HG02885 (cell line): ENCODE data around the gene HIP1R.

Experiments used
- ATAC-seq: cut with Tn5 transposase; IDR thresholded peaks from one replicate; pipeline ENCODE4 v1.9.1; 2021; ENCODE audit warnings: mild to moderate bottlenecking; ENCODE audit not compliant: unreplicated experiment, poor library complexity

Gene HIP1R

DNA sequence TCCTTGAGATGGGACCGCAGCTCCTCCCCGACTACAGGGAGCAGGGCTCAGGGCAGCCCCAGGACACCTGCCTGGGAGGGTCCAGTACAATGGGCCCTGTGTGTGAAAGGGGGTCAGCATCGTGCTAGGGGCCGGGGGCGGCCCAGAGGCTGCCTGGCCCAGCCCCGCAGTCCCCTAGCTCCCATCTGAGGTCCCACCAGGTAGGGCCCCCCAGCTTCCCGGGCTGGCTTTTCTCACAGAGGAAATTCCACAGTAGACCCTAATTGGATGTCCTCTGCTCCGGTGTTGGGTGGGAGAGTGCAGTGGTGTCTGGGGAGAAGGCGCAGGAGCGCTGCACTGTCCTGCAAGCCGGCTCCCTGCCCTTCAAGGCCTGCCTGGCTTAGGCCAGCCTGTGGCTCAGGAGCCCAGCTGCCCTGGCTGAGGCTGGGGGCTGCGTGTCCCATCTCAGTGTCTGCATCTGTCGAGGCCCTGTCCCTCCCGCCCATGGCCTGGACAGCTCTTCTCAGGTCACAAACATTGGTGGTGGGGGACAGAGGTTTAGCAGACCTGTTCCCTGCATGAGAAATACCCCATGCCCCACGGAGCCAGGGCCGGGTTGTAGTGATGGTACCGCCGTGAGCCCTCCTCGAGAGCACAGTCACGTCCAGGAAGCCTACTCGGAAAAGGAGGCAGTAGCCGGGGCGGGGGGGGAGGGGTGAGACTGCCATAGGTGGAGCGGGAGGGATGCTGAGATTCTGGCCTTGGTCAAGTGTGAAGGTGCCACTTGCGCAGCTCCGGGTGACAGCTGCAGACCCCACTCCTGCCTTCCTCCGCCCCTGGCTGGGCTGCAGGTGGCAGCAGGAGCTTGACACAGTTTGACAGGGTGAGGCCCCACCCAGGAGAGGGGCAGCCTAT, 11.6 kb downstream of the HIP1R start:
- no peak for ATAC-seq

DNA sequence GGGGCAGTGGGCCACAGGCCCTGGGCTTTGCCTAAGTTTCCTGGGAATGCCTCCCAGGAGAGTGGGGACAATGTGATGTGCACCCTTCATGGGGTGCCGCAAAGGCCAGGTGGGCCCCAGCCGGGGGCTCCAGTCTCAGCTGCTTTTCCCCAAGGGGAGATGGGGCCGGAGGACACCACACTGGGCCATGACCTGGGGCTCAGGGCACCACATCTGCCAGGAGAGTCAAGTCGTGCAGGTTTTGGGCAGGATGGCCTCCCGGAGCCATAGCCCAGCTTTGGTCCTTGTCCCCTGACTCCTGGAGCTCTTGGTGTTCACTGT, 12.2 kb downstream of the HIP1R start:
- no peak for ATAC-seq

DNA sequence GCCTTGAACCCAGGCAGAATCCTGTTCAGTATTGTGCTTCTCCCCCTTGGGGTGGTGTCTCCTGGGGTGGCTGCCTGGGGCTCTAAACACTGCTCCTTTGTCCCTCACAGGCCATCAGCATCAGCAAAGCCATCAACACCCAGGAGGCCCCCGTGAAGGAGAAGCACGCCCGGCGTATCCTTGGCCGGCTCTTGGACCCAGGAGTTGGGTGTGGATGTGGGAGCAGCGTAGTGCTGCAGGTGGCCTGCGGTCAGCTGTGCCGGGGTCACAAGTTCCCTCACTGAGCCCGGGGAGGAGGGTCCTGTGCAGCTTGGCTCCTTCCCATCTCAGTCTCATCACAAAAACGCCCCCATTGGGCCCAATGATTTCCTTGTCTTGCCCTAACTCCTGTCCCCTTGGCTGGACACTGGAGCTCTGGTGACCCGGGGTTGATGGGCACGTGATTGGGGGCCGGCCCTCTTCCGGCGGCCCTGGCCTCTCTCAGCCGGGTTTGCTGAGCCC, 12.7 kb downstream of the HIP1R start:
- ATAC-seq: no peak

DNA sequence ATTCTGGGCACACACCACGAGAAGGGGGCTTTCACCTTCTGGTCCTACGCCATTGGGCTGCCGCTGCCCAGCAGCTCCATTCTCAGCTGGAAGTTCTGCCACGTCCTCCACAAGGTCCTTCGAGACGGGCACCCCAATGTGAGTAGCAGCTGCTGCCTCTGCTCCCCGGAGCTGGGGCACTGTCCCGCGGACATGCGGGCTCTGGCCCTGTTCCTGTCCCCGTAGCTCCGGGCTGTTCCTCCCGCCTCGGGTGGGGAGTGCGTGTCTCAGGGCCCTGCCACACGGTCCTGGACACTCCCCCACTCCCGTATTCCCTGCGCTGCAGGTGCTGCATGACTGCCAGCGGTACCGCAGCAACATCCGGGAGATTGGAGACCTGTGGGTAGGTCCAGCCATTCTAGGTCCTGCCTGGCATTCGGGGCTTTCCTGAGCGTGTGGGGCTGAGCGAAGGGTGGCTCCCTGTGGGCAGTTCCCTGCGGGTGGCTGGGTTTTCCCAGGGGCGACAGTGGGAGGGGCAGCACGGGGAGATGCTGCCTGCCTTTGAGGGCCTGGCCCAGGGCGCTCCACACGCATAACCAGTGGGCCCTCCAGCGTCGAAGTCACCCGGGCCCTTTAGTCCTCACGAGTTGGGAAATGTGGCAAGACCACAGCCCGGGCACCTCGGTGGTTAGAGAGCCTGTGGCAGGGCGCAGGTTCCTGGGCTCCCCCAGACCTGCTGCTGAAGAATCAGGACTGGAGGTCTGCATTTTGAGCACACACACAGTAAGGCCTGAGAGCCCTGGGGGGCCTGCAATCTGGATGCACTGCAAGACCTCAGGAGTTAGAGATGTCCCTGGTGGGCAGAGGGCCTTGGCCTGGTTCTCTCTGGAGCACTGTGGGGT, 13.5 kb downstream of the HIP1R start:
- no peak for ATAC-seq

DNA sequence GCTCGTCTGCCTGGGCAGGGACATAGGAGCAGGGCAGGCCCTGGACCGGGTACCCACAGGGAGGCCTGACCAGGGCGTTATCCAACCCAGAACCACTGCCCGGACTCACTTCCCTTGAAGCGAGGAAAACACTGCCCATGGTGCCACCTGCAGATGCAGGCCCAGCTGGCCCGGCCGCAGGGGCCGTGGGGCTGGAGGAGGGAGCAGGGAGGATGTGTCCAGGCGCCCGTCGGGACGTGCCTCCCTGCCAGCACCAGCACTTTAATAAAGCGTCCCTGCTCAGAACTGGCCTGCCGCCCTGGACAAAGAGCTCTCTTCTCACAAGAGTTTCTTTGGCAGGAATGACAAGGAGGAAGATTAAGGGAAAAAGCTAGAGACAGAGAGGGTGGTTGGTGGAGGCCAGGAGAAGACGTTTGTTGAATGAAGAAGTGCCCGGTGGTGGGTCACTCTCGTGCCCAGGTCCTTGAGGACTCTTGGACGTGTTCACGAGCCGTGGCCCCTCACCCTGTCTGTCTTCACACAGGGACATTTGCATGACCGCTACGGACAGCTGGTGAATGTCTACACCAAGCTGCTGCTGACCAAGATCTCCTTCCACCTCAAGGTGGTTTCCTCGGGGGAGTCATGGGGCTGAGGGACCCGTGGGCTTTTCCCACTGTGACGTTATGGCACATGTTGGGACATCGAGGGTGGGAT, 14.2 kb downstream of the HIP1R start:
- no peak for ATAC-seq

DNA sequence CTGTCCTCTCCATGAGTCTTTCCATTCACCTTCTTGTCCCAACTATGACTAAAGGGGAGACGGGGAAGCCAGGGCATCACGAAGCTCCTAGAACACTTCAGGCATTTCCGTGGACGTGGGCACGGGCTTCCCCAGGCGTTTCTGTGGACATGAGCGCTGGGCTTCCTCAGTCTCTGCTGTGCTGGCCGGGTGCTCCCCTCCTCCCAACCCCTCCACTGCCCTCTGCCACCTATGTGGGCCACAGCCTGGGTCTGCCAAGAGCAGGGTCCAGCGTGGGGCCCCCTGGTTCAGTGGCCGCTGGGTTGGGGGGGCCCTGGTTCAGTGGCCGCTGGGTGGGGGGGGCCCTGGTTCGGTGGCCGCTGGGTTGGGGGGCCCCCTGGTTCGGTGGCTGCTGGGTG, 14.8 kb downstream of the HIP1R start:
- no peak for ATAC-seq

DNA sequence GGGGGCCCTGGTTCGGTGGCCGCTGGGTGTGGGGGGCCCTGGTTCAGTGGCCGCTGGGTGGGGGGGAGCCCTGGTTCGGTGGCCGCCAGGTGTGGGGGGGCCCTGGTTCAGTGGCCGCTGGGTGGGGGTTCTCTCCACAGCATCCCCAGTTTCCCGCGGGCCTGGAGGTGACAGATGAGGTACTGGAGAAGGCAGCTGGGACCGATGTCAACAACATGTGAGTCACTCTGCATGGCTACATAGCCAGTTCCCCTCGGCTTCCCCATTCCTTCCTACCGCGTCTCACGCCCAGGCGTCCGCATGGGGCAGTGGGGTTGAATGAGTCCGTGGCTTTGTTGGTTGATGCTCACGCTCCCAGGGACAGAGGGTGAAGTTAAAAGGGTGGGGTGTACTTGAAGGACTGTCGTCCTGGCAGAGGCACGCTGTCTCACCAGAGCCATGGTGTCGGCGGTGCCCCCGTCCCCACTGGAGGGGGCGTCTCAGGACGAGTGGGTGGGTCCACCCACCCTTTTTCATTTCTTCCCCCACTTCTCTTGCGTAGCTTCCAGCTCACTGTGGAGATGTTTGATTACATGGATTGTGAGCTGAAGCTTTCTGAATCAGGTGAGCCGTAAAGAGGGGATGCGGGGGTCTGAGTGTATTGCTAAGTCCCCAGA, 15.6 kb downstream of the HIP1R start:
- ATAC-seq: no peak

DNA sequence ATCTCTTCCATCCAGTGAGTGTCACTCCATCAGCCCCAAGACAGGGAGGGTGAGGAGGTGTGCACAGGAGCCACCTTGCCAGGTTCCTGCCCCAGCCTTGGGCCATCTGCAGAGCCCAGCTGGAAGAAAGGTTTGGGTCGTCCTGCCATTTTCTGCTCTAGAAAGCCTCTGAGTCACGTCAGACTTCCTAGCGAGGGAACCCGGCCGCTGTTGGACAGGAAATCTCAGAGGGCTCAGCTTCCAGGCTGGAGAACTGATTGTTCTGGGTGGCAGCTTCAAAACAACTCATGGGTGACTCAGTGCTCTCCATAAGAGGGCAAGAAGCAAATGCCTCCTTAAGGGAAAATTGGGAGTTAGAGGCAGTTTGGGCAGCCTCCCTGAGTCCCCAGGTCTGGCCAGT, 16.6 kb downstream of the HIP1R start:
- no peak for ATAC-seq

DNA sequence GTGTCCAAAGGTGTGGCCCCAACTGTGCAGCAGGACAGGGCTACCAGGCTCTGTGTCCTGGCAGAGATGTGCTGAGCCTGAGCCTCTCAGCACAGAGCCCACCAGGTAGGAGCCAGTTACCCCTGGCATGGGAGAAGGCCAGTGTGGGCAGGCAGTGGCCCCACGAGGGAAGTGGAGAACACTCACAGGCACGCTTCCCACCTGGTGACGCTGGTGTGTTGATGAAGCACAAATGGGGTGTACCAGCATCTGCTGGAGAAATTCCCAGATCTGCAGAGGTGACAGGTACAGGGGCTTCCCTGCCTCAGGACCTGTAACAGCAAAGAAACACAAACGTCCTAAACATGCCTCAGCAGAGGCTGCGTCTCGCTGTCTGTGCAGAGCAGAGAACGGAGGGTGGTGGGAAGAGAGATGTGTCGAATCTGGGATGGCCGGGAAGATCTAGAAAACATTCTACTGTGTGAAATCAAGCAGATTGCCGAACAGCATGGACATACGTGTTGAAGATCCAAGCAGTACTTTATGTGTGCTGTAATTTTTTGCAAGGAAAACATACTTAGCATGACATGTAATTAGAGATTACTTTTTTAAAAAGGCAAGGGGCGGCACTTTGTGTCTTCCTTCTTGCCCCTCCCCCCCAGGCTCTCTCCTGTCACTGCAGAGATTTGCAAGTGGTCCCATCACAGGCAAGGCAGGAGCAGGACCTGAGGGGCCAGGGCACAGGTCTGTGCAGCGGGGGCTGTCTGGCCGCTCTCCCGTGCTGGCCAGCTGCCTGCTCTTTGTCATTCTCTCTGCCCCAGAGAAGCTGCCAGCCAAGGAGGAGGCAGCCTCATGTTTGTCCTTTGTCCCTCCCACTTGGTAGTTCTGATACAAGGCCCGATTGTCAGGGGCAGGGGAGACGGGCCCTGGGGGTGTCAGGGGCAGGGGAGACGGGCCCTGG, 17.3 kb downstream of the HIP1R start:
- ATAC-seq: no peak

DNA sequence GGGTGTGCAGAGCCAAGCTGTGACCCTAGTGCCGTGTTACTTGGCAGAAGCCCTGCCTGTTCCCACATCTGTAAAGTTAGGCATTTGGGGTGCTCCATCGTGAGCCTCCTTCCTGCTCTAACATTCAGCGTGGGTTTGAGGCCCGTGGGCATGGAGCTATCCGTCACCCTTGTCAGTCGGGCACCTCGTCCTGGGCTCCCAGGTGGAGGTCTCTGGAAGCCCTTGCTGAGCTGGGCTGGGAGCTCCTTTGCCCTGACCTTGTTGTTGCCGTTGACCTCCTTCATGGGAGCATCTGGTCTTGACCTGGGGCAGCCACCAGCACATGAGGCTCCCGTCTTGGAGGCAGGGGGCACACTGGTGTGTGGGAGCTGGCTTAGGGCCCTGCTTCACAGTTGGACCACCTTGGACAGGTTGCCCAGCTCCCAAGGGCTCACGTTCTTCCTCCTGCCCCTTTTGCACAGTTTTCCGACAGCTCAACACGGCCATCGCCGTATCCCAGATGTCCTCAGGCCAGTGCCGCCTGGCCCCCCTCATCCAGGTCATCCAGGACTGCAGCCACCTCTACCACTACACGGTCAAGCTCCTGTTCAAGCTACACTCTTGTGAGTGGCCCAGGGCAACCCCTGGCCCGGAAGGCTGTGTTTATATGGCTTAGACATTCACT, 18.5 kb downstream of the HIP1R start:
- ATAC-seq: no peak

DNA sequence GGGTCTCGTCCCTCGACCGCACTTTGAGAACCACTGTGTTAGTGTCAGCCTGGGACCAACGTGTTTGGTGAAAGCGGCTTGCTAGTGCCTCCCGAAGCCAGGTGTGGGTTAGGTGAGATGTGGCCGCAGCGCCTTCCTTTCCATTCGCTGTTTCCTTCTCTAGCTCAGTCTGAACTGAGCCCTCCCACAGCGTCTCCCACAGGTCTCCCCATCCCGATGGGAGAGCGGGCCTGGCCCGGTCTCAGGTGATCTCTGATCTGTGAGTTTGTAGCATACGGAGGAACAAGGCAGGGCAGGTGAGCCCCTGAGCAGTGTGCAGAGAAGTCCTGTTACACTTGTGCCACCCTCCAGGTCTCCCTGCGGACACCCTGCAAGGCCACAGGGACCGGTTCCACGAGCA, 19.3 kb downstream of the HIP1R start:
- ATAC-seq: no peak

DNA sequence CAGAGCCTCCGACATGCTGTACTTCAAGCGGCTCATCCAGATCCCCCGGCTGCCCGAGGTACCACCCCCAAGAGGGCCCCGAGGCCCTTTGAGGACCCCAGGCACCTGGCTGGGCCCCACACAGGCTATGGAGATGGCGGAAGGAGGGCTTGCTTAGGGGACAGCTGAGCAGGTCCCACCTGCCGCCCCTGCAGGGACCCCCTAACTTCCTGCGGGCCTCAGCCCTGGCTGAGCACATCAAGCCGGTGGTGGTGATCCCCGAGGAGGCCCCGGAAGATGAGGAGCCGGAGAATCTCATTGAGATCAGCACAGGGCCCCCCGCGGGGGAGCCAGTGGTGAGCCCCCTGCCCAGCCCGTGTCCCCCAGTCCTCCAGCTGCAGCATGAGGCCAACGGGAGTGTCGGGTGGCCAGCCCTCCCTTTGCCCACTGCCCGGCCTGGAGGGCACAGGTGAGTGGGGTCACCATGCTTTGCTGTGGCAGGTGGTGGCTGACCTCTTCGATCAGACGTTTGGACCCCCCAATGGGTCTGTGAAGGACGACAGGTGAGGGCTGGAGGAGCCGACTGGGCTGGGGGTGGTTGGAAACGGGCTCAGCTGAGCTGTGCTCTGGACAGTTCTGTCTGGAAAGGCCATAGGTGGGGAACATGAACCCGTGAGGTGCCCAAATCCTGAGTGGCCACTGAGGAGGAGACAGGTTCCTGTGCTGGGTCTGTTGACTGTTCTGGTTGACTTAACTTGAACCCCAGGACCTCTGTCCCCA, 20.0 kb downstream of the HIP1R start:
- no peak for ATAC-seq

DNA sequence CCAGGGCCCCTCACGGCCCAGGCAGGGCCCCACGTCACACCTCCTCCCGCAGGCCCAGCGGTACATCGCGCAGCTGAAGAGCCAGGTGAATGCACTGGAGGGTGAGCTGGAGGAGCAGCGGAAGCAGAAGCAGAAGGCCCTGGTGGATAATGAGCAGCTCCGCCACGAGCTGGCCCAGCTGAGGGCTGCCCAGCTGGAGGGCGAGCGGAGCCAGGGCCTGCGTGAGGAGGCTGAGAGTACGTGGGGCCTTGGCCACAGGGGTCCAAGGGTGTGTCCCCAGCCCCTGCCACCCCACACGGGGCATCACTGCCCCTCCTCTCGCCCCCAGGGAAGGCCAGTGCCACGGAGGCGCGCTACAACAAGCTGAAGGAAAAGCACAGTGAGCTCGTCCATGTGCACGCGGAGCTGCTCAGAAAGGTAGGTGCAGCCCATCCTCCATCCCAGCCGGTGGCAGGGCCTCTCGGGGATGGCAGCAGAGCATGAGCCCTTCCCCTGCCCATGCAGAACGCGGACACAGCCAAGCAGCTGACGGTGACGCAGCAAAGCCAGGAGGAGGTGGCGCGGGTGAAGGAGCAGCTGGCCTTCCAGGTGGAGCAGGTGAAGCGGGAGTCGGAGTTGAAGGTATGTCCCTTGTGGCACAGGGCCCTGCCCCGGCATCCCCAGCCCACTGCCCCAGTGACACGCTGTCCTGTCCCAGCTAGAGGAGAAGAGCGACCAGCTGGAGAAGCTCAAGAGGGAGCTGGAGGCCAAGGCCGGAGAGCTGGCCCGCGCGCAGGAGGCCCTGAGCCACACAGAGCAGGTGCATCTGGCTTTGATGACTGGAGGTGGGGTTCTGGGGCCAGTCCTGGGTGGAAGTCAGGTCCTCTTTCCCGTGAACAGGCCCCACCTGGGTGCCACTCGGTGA, 20.9 kb downstream of the HIP1R start:
- no peak for ATAC-seq

DNA sequence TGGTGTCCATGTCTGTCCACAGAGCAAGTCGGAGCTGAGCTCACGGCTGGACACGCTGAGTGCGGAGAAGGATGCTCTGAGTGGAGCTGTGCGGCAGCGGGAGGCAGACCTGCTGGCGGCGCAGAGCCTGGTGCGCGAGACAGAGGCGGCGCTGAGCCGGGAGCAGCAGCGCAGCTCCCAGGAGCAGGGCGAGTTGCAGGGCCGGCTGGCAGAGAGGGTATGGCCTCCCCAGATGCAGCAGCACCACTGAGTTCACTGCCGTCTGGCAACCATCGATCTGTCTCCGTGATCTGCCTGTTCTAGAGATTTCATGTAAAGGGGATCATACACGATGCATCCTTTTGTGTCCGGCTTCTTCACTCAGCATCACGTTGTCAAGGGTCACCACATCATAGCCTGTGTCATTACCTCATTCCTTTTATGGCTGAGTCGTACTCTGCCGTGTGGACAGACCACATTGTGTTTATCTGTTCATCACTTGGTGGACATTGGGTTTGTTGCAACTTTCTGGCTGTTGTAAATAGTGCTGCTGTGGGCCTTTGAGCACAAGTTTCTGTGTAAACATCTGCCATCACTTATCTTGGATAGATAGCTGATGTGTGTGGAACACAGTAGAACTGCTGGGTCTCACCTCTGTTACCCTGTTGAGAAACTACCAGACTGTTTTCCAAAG, 21.9 kb downstream of the HIP1R start:
- ATAC-seq: no peak

DNA sequence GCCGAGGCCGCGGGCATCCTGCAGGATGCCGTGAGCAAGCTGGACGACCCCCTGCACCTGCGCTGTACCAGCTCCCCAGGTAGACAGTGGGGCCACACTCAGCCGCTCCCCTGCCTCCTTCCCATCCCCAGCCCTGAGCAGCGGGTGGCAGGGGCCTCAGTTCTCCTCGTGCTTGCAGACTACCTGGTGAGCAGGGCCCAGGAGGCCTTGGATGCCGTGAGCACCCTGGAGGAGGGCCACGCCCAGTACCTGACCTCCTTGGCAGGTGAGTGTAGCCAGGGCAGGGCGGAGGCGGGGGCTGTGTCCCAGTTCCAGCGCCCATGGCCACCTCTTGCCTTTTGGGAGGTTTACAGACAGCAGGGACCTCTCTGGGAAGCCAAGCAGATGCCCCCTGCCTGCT, 22.9 kb downstream of the HIP1R start:
- ATAC-seq: no peak

DNA sequence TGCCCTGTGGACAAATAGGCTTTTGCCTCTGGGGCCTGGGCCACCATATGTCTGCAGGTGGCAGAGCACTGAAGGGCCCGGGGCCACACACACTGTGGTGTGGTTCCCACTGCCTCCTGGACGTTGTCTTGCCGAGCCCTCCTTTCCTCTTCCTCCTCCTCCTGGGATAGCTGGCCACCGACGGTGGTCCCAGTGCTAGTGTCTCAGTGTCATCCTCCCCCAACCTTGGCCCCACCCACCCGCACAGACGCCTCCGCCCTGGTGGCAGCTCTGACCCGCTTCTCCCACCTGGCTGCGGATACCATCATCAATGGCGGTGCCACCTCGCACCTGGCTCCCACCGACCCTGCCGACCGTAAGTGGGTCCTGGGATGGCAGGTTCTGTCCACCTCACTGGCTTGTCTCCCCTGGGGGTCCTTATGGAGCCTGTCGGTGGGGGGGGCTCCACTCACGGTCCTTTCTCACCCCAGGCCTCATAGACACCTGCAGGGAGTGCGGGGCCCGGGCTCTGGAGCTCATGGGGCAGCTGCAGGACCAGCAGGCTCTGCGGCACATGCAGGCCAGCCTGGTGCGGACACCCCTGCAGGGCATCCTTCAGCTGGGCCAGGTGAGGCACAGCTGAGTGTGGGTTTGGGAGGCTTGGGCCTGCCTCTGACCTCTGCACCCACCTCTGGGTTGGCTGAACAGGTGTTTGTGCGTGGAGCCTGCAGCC, 23.5 kb downstream of the HIP1R start:
- no peak for ATAC-seq
